H9 (cell line): ENCODE results near the gene RNF220. TPM values are rescaled to one million over a fixed set of nuclear protein-coding genes. Genes with fewer than 3 reads are reported as not detected.

ENCODE experiments used
- DNase-seq: peaks from one replicate; pipeline ENCODE4 v3.0.0-alpha.2; 2017
- H2AFZ ChIP-seq: one replicate; pipeline ENCODE4 v1.6.1; 2013; ENCODE audit warnings: mild to moderate bottlenecking, low read length, control low read depth, moderate library complexity
- H2AK5ac ChIP-seq: 2 replicates; pipeline ENCODE4 v1.6.1; 2013; ENCODE audit warnings: low read length, control low read depth, mixed read lengths; ENCODE audit not compliant: insufficient read length
- H2BK120ac ChIP-seq: one replicate; pipeline ENCODE4 v1.6.1; 2013; ENCODE audit warnings: low read depth, mild to moderate bottlenecking, low read length, control low read depth, inconsistent platforms; ENCODE audit not compliant: poor library complexity, severe bottlenecking
- H2BK12ac ChIP-seq: 2 replicates; pipeline ENCODE4 v1.6.1; 2013; ENCODE audit warnings: low read length, control low read depth, mixed read lengths, low read depth; ENCODE audit not compliant: insufficient read length
- H2BK15ac ChIP-seq: 2 replicates; pipeline ENCODE4 v1.6.1; 2013; ENCODE audit warnings: low read depth, low read length, control low read depth
- H2BK20ac ChIP-seq: one replicate; pipeline ENCODE4 v1.6.1; 2013; ENCODE audit warnings: low read depth, mild to moderate bottlenecking, low read length, control low read depth, inconsistent platforms; ENCODE audit not compliant: poor library complexity, severe bottlenecking
- H2BK5ac ChIP-seq: 2 replicates; pipeline ENCODE4 v1.6.1; 2013; ENCODE audit warnings: low read length, control low read depth, mixed read lengths; ENCODE audit not compliant: insufficient read length
- H3K14ac ChIP-seq: 2 replicates; pipeline ENCODE4 v1.6.1; 2013; ENCODE audit warnings: low read length, control low read depth; ENCODE audit not compliant: insufficient read depth
- H3K18ac ChIP-seq: 2 replicates; pipeline ENCODE4 v1.6.1; 2013; ENCODE audit warnings: low read depth, mild to moderate bottlenecking, mixed read lengths, low read length, control low read depth; ENCODE audit not compliant: insufficient read length
- H3K23ac ChIP-seq: 2 replicates; pipeline ENCODE4 v1.6.1; 2013; ENCODE audit warnings: low read length, control low read depth, mixed read lengths, low read depth; ENCODE audit not compliant: insufficient read length
- H3K23me2 ChIP-seq: 2 replicates; pipeline ENCODE4 v1.6.1; 2013; ENCODE audit warnings: low read depth, mild to moderate bottlenecking, mixed read lengths, low read length, control low read depth; ENCODE audit not compliant: insufficient read length, poor library complexity, severe bottlenecking
- H3K27ac ChIP-seq: 2 replicates; pipeline ENCODE4 v1.5.1; 2013; ENCODE audit warnings: low read length, control low read depth, mixed read lengths, low read depth; ENCODE audit not compliant: insufficient read length
- H3K27me3 ChIP-seq: 2 replicates; pipeline ENCODE4 v1.6.1; 2013; ENCODE audit warnings: low read length, control low read depth, inconsistent platforms; ENCODE audit not compliant: insufficient read depth
- H3K4ac ChIP-seq: 2 replicates; pipeline ENCODE4 v1.6.1; 2013; ENCODE audit warnings: low read depth, mild to moderate bottlenecking, control low read depth, inconsistent platforms, low read length, moderate library complexity
- H3K4me1 ChIP-seq: 2 replicates; pipeline ENCODE4 v1.6.1; 2013; ENCODE audit warnings: low read length, control low read depth, inconsistent platforms; ENCODE audit not compliant: insufficient read depth
- H3K4me2 ChIP-seq: 2 replicates; pipeline ENCODE4 v1.6.1; 2013; ENCODE audit warnings: low read length, control low read depth, mixed read lengths; ENCODE audit not compliant: insufficient read length, insufficient read depth
- H3K56ac ChIP-seq: 2 replicates; pipeline ENCODE4 v1.6.1; 2013; ENCODE audit warnings: low read depth, mild to moderate bottlenecking, mixed read lengths, low read length, control low read depth; ENCODE audit not compliant: insufficient read length
- H3K79me1 ChIP-seq: 2 replicates; pipeline ENCODE4 v1.6.1; 2013; ENCODE audit warnings: low read depth, mild to moderate bottlenecking, moderate library complexity, low read length, control low read depth, inconsistent platforms; ENCODE audit not compliant: insufficient read depth, poor library complexity, severe bottlenecking
- H3K79me2 ChIP-seq: 2 replicates; pipeline ENCODE4 v1.6.1; 2013; ENCODE audit warnings: low read length, control low read depth, inconsistent platforms; ENCODE audit not compliant: insufficient read depth
- H3K9ac ChIP-seq: 2 replicates; pipeline ENCODE4 v1.6.1; 2013; ENCODE audit warnings: low read length, control low read depth, mixed read lengths; ENCODE audit not compliant: insufficient read length; ENCODE audit errors: extremely low read depth
- H3K9me3 ChIP-seq: one replicate; pipeline ENCODE4 v1.6.1; 2013; ENCODE audit warnings: low read depth, low read length, inconsistent platforms; ENCODE audit not compliant: control insufficient read depth
- H3T11ph ChIP-seq: one replicate; pipeline ENCODE4 v1.6.1; 2013; ENCODE audit warnings: mild to moderate bottlenecking, low read length, control low read depth, inconsistent platforms
- H4K20me1 ChIP-seq: one replicate; pipeline ENCODE4 v1.6.1; 2013; ENCODE audit not compliant: control insufficient read depth, insufficient read length, insufficient read depth
- H4K5ac ChIP-seq: 2 replicates; pipeline ENCODE4 v1.6.1; 2013; ENCODE audit warnings: low read depth, mild to moderate bottlenecking, mixed read lengths, low read length, control low read depth; ENCODE audit not compliant: insufficient read length
- H4K8ac ChIP-seq: replicated peaks from 2 replicates; pipeline ENCODE4 v1.6.1; 2013; ENCODE audit warnings: low read length, control low read depth, mixed read lengths, low read depth; ENCODE audit not compliant: insufficient read length
- H4K91ac ChIP-seq: 2 replicates; pipeline ENCODE4 v1.6.1; 2013; ENCODE audit warnings: low read depth, mild to moderate bottlenecking, moderate library complexity, mixed read lengths, low read length, control low read depth; ENCODE audit not compliant: insufficient read length
- H3K27ac Mint-ChIP-seq, 3 experiments: 2 replicates in 2 of 3; 3 replicates in 1 of 3; pipeline ENCODE4 v1.8.0; 2020 to 2021; ENCODE audit warnings: mixed read lengths in 3 of 3, mild to moderate bottlenecking in 1 of 3, moderate library complexity in 1 of 3
- H3K27me3 Mint-ChIP-seq: 2 replicates; pipeline ENCODE4 v1.8.0; 2021; ENCODE audit warnings: low read depth, mild to moderate bottlenecking, moderate library complexity, mixed read lengths
- H3K36me3 Mint-ChIP-seq, 3 experiments: 2 replicates in 2 of 3; 3 replicates in 1 of 3; pipeline ENCODE4 v1.8.0; 2020 to 2021; ENCODE audit warnings: low read depth in 3 of 3, mixed read lengths in 3 of 3; ENCODE audit not compliant: insufficient read depth in 1 of 3
- H3K4me1 Mint-ChIP-seq, 2 experiments: 2 replicates each; pipeline ENCODE4 v1.8.0; 2020; ENCODE audit warnings: mixed read lengths in 2 of 2
- H3K4me3 Mint-ChIP-seq, 2 experiments: 2 replicates in 1 of 2; 3 replicates in 1 of 2; pipeline ENCODE4 v1.8.0; 2020 to 2021; ENCODE audit warnings: mild to moderate bottlenecking in 2 of 2, mixed read lengths in 2 of 2, moderate library complexity in 1 of 2
- H3K9me3 Mint-ChIP-seq, 2 experiments: 2 replicates in 1 of 2; 3 replicates in 1 of 2; pipeline ENCODE4 v1.8.0; 2020; ENCODE audit warnings: mild to moderate bottlenecking in 2 of 2, mixed read lengths in 2 of 2, moderate library complexity in 1 of 2
- CTCF ChIP-seq: fragments of 200-600 bp; sonication (generic); conservative IDR thresholded peaks from 3 replicates; pipeline ENCODE4 v1.8.0; 2021; ENCODE audit warnings: antibody characterized with exemption, mild to moderate bottlenecking
- total RNA-seq: library from RNA; stranded (reverse); gene quantifications from 2 replicates; pipeline ENCODE4 v1.2.1, GENCODE V29; 2021

The RNF220 gene
- total RNA-seq, 1 experiment from 2014 or later = 109 TPM

GRCh38 chr1:44371206-44371605, 33.8 kb upstream of the RNF220 start:
- no peak for DNase-seq
- no peaks in the 10 kb centered on the region for H3K79me2 ChIP-seq
- H3K23ac ChIP-seq = no peak overlapping the region
- no peak overlapping the region for H2BK20ac ChIP-seq
- H3K27me3 Mint-ChIP-seq = peaks cover 25% of the 10 kb centered on the region
- no peak overlapping the region for H3T11ph ChIP-seq
- no peak overlapping the region for H4K91ac ChIP-seq
- no peaks in the 10 kb centered on the region for H3K79me1 ChIP-seq
- H4K5ac ChIP-seq = no peak overlapping the region
- H3K23me2 ChIP-seq = no peaks in the 10 kb centered on the region
- no peak overlapping the region for H2BK12ac ChIP-seq
- H3K56ac ChIP-seq = no peak overlapping the region
- H2AK5ac ChIP-seq = no peak overlapping the region
- H2AFZ ChIP-seq = no peak overlapping the region
- no peak overlapping the region for H3K18ac ChIP-seq
- no peak overlapping the region for H3K4me3 Mint-ChIP-seq
- no peak overlapping the region for H3K14ac ChIP-seq
- H3K36me3 Mint-ChIP-seq = no peaks in the 10 kb centered on the region
- H3K27ac ChIP-seq = no peak overlapping the region
- no peak overlapping the region for H3K4me2 ChIP-seq
- no peak for TF ChIP-seq CTCF
- no peak overlapping the region for H2BK15ac ChIP-seq
- H3K4me1 ChIP-seq = peaks cover 3% of the 10 kb centered on the region; the same call in 1 of the 2 replicates
- no peaks in the 10 kb centered on the region for H4K20me1 ChIP-seq
- no peaks in the 10 kb centered on the region for H3K27me3 ChIP-seq
- no peaks in the 10 kb centered on the region for H3K9me3 Mint-ChIP-seq
- H3K9me3 ChIP-seq = no peaks in the 10 kb centered on the region
- no peak overlapping the region for H3K9ac ChIP-seq
- peaks cover 11% of the 10 kb centered on the region in 2 experiments for H3K4me1 Mint-ChIP-seq
- no peak overlapping the region for H3K4ac ChIP-seq
- no peak overlapping the region for H3K27ac Mint-ChIP-seq
- H4K8ac ChIP-seq = no peak overlapping the region
- no peak overlapping the region for H2BK5ac ChIP-seq
- H2BK120ac ChIP-seq = no peak overlapping the region
